AG09319 (cell line): ENCODE data around the gene ERVH48-1.
"Not testable (repeated sequence)": the region's sequence is repeated elsewhere in the genome, so short reads cannot be mapped to it uniquely, and the experiment has no call there.

Experiments used
- DNase-seq: peaks from one replicate; pipeline ENCODE4 v3.0.0-alpha.2; 2010; ENCODE audit warnings: low read depth; ENCODE audit errors: extremely low read depth
- CTCF ChIP-seq: IDR thresholded peaks from 2 replicates; pipeline ENCODE4 v1.5.1; 2011; ENCODE audit warnings: low read depth, mild to moderate bottlenecking, inconsistent platforms, low read length, moderate library complexity

ERVH48-1 gene

GRCh38 chr21:42965211-42965560 lies 39.8 kb upstream of the ERVH48-1 start:
- DNase-seq = no peak
- no peak for TF ChIP-seq CTCF

- DNase-seq = no peak
- TF ChIP-seq CTCF = no peak
Observed at GRCh38 chr21:42964546-42965210, 39.2 kb upstream of the ERVH48-1 start.

GRCh38 chr21:42964086-42964485 lies 38.7 kb upstream of the ERVH48-1 start:
- DNase-seq = no peak
- no peak for TF ChIP-seq CTCF

GRCh38 chr21:42962380-42963007 lies 37.1 kb upstream of the ERVH48-1 start:
- no peak for TF ChIP-seq CTCF
- no peak for DNase-seq

GRCh38 chr21:42959728-42960127 lies 34.3 kb upstream of the ERVH48-1 start:
- no peak for TF ChIP-seq CTCF
- no peak for DNase-seq

GRCh38 chr21:42958122-42958521 lies 32.7 kb upstream of the ERVH48-1 start:
- DNase-seq = not testable (repeated sequence)

GRCh38 chr21:42956824-42957630 lies 31.6 kb upstream of the ERVH48-1 start:
- no peak for DNase-seq
- TF ChIP-seq CTCF = no peak

- DNase-seq = not testable (repeated sequence)
Observed at GRCh38 chr21:42951193-42951592, 25.8 kb upstream of the ERVH48-1 start.

- not testable (repeated sequence) for DNase-seq
Observed at GRCh38 chr21:42949094-42949755, 23.8 kb upstream of the ERVH48-1 start.
